H1 (cell line): Measurements from ENCODE around the gene ZDHHC22.

ENCODE experiments used
- TEAD4 ChIP-seq: IDR thresholded peaks from 2 replicates; pipeline ENCODE4 v1.6.1; 2012; ENCODE audit warnings: low read depth, low read length, inconsistent platforms, mixed read lengths
- TF ChIP-seq, protein P1 (sequence below), 3 experiments: IDR thresholded peaks; 1 replicate in 2 of 3; 2 replicates in 1 of 3; pipeline versions ENCODE4 v1.5.1 to v1.6.1; 2011; ENCODE audit warnings: low read length in 3 of 3, mild to moderate bottlenecking in 3 of 3, inconsistent platforms in 2 of 3, low read depth in 1 of 3, moderate library complexity in 1 of 3; ENCODE audit not compliant: insufficient read depth in 1 of 3; ENCODE audit errors: control extremely low read depth in 1 of 3

- TF ChIP-seq TEAD4: no peak
- TF ChIP-seq, protein P1, sequence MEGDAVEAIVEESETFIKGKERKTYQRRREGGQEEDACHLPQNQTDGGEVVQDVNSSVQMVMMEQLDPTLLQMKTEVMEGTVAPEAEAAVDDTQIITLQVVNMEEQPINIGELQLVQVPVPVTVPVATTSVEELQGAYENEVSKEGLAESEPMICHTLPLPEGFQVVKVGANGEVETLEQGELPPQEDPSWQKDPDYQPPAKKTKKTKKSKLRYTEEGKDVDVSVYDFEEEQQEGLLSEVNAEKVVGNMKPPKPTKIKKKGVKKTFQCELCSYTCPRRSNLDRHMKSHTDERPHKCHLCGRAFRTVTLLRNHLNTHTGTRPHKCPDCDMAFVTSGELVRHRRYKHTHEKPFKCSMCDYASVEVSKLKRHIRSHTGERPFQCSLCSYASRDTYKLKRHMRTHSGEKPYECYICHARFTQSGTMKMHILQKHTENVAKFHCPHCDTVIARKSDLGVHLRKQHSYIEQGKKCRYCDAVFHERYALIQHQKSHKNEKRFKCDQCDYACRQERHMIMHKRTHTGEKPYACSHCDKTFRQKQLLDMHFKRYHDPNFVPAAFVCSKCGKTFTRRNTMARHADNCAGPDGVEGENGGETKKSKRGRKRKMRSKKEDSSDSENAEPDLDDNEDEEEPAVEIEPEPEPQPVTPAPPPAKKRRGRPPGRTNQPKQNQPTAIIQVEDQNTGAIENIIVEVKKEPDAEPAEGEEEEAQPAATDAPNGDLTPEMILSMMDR (IDR thresholded peaks at IDR 0.05; ENCODE audit: control extremely low read depth in 1 of 3, insufficient read depth in 1 of 3, low read depth in 1 of 3, low read length in 3 of 3): no peak
Observed at GRCh38 chr14:77189479-77189878, 47.9 kb upstream of the ZDHHC22 start.
